Neutrophil (primary cell): ENCODE results near the gene UGT2B17.

Experiments used
- H3K27ac ChIP-seq: fragments of 200-600 bp; sonication (generic); 2 replicates; pipeline ENCODE4 v1.5.1; 2016; ENCODE audit warnings: mild to moderate bottlenecking, moderate library complexity
- H3K27me3 ChIP-seq: fragments of 200-600 bp; sonication (generic); 2 replicates; pipeline ENCODE4 v1.6.0; 2016; ENCODE audit warnings: mild to moderate bottlenecking
- H3K36me3 ChIP-seq: fragments of 200-600 bp; sonication (generic); 2 replicates; pipeline ENCODE4 v1.5.1; 2017
- H3K4me1 ChIP-seq, 2 experiments: fragments of 200-600 bp in 1 of 2; sonication (generic) in 1 of 2; 1 replicate in 1 of 2; 2 replicates in 1 of 2; pipeline versions ENCODE4 v1.5.1 to v1.6.1; 2013 to 2016; ENCODE audit warnings: low read depth in 1 of 2, low read length in 1 of 2, mild to moderate bottlenecking in 1 of 2, moderate library complexity in 1 of 2; ENCODE audit not compliant: control insufficient read depth in 1 of 2, insufficient read depth in 1 of 2
- H3K4me3 ChIP-seq, 2 experiments: fragments of 200-600 bp in 1 of 2; sonication (generic) in 1 of 2; 1 replicate in 1 of 2; 2 replicates in 1 of 2; pipeline ENCODE4 v1.5.1; 2013 to 2016; ENCODE audit warnings: low read depth in 1 of 2, low read length in 1 of 2, mild to moderate bottlenecking in 1 of 2, moderate library complexity in 1 of 2
- H3K9me3 ChIP-seq: fragments of 200-600 bp; sonication (generic); 2 replicates; pipeline ENCODE4 v1.5.1; 2016
- TF ChIP-seq, protein P1 (sequence below): fragments of 200-600 bp; sonication (generic); IDR thresholded peaks from 2 replicates; pipeline ENCODE4 v1.5.1; 2016; ENCODE audit warnings: antibody characterized with exemption

Gene UGT2B17

DNA sequence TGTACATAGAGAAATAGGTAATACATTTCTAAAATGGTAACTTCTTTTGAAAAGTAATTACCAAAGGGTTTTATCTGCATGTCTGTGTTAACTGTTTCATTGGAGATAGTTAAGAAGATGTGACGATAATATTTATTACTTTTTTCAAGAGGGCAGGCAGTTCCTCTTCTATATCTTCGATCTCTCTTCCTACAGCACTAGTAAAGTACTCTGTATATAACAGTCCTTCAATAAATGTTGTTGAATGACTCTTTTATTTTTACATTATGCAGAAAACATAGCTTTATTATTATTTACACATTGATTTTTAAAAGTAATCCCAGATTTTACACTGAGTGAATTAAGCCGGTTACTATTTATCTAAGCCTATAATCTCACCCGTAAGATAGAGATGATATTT, 77.1 kb downstream of the UGT2B17 start:
- H3K27me3 ChIP-seq: no peaks in the 10 kb centered on the region
- no peak overlapping the region for H3K27ac ChIP-seq
- no peaks in the 10 kb centered on the region for H3K36me3 ChIP-seq

DNA sequence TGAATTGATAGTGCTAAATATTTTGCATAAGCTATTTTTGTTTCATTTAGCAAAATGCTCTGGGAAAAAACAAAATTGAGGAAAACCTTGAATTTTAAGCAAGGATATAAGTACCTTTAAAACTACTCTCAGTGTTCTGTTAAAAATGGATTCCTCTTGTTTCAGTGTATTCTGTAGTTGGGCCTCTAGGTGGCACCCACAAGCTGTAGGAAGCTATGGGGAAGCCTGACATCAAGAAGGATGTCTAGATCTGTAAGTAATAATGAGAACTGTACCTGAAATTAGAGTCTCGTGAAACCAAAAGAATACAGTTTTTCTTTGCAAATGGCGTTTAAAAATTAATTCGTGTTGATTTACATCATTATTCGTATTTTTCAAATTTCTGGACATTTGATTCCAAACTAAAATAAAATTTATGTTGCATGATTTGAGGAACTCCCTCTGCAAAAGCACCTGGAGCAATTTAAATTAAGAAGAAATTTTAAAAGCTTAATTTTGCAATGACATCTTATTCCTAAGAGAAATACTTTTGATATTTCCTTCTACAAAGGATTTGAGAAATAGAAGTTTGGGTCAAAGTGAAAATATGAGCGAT, 77.6 kb downstream of the UGT2B17 start:
- Histone ChIP-seq H3K36me3 (no peaks in the 10 kb centered on the region), H3K27ac (no peak overlapping the region), H3K4me3 (no peak overlapping the region), H3K9me3 (no peaks in the 10 kb centered on the region), H3K4me1 (peaks cover 0 to 6% of the 10 kb centered on the region in 2 experiments), H3K27me3 (no peaks in the 10 kb centered on the region)
- TF ChIP-seq, protein P1, sequence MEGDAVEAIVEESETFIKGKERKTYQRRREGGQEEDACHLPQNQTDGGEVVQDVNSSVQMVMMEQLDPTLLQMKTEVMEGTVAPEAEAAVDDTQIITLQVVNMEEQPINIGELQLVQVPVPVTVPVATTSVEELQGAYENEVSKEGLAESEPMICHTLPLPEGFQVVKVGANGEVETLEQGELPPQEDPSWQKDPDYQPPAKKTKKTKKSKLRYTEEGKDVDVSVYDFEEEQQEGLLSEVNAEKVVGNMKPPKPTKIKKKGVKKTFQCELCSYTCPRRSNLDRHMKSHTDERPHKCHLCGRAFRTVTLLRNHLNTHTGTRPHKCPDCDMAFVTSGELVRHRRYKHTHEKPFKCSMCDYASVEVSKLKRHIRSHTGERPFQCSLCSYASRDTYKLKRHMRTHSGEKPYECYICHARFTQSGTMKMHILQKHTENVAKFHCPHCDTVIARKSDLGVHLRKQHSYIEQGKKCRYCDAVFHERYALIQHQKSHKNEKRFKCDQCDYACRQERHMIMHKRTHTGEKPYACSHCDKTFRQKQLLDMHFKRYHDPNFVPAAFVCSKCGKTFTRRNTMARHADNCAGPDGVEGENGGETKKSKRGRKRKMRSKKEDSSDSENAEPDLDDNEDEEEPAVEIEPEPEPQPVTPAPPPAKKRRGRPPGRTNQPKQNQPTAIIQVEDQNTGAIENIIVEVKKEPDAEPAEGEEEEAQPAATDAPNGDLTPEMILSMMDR: peak; percentile 18

More for the DNA sequence above, 77.1 kb downstream of the UGT2B17 start:
- H3K4me1 ChIP-seq: peaks cover 0 to 6% of the 10 kb centered on the region in 2 experiments
- H3K4me3 ChIP-seq: no peak overlapping the region
- H3K9me3 ChIP-seq: no peaks in the 10 kb centered on the region
- TF ChIP-seq, protein P1: no peak

DNA sequence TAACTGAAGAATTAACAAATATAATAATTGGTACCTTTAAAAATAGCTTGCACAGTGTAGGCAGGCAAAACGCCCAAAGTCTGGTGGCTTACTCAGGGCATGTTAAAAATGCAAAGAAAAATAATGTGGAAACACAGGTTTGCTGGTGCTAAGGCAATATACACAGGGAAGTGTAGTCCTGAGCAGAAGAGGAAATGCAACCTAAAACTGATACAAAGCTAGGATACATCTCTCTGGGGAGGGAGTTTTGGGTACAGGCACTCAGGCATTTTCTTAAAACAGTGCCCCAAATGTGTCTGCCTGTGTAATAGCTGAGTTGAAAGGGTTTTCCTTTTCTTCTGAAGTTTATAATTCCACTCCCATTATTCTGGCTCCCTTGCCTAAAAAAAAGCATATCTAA, 81.4 kb downstream of the UGT2B17 start:
- no peak overlapping the region for H3K4me3 ChIP-seq

DNA sequence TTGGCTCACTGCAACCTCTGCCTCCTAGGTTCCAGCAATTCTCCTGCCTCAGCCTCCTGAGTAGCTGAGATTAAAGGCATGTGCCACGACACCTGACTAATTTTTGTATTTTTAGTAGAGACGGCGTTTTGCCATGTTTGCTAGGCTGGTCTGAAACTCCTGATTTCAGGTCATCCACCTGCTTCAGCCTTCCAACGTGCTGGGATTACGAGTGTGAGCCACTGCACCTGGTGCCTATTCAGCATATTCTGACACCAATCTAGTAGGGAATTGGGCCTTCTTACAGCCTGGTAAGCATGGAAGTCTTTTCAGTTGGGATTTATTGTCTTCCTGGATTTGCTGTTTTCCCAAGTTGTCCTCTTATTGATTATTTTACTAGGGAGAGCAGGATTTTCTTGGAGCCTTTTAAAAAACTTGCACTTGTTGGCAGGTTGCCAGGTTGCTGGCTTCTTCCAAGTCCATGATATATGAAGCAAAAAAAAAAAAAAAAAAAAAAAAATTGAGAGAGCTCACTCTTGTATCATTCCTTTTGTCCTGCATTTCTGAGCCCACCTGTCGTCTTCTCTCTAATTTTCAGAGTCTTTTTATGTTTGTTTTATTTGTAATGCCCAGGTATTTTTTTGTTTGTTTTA, 85.2 kb downstream of the UGT2B17 start:
- TF ChIP-seq, protein P1: no peak
- no peaks in the 10 kb centered on the region for H3K9me3 ChIP-seq
- H3K36me3 ChIP-seq: no peaks in the 10 kb centered on the region
- peaks cover 0 to 6% of the 10 kb centered on the region in 2 experiments for H3K4me1 ChIP-seq
- no peak overlapping the region for H3K4me3 ChIP-seq
- no peaks in the 10 kb centered on the region for H3K27me3 ChIP-seq
- no peak overlapping the region for H3K27ac ChIP-seq

More for the DNA sequence above, 81.4 kb downstream of the UGT2B17 start:
- Histone ChIP-seq H3K27me3 (no peaks in the 10 kb centered on the region), H3K4me1 (peaks cover 0 to 6% of the 10 kb centered on the region in 2 experiments), H3K36me3 (no peaks in the 10 kb centered on the region), H3K27ac (no peak overlapping the region), H3K9me3 (no peaks in the 10 kb centered on the region)
- TF ChIP-seq, protein P1: no peak

DNA sequence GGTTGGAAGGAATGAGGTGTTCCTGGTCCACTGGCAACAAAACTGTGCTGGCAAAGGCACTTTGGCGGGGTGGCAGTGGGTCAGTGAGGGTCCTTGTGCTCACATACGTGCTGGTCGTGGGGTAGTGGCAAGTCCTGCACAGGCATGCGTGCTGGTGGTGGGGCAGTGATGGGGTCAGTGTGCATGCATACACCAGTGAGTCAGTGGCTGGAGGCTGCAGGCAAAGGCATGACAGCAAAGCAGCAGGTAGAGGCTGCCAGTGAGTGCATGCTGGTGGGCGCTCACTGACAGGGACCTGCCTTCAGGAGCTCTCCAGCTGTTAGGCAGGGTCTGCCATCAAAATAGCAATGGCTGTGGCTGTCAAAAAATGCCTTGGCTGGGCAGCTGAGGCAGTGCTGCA, 86.8 kb downstream of the UGT2B17 start:
- H3K27me3 ChIP-seq: no peaks in the 10 kb centered on the region
- no peak overlapping the region for H3K27ac ChIP-seq
- TF ChIP-seq, protein P1: no peak
- no peaks in the 10 kb centered on the region for H3K9me3 ChIP-seq
- H3K4me1 ChIP-seq: peaks cover 0 to 2% of the 10 kb centered on the region in 2 experiments
- no peaks in the 10 kb centered on the region for H3K36me3 ChIP-seq
- H3K4me3 ChIP-seq: no peak overlapping the region
